Stimulated activated CD4-positive, alpha-beta T cell treated with anti-CD3 and anti-CD28 coated beads, Interleukin-1b, Interleukin-23, amount 100 ng/mL, for 1 hour (primary cell): Measurements from ENCODE around the gene MASP2.
"Not testable (repeated sequence)": the region's sequence is repeated elsewhere in the genome, so short reads cannot be mapped to it uniquely, and the experiment has no call there.

ENCODE experiments used
- DNase-seq, 2 donors: peaks; one replicate each; pipeline ENCODE4 v3.0.0-alpha.2; 2020; ENCODE audit warnings: low read depth in 2 of 2

Gene MASP2

DNA sequence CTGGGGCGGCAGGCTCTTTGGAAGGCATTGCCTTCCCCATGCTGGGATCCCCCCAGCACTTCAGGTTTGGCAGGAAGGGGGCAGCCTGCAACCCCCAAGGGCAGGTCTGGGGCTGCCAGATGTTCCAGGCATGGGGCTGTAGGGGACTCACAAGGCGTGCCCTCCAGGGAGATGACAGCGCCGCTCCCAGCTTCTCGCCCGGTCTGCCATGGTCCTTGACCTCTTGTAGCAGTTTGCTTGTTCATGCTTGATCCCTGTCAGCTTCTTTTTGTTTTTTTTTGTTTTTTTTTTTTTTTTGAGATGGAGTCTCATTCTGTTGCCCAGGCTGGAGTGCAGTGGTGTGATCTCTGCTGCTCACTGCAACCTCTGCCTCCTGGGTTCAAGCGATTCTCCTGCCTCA lies 56.2 kb downstream of the MASP2 start:
- DNase-seq, result no peak

DNA sequence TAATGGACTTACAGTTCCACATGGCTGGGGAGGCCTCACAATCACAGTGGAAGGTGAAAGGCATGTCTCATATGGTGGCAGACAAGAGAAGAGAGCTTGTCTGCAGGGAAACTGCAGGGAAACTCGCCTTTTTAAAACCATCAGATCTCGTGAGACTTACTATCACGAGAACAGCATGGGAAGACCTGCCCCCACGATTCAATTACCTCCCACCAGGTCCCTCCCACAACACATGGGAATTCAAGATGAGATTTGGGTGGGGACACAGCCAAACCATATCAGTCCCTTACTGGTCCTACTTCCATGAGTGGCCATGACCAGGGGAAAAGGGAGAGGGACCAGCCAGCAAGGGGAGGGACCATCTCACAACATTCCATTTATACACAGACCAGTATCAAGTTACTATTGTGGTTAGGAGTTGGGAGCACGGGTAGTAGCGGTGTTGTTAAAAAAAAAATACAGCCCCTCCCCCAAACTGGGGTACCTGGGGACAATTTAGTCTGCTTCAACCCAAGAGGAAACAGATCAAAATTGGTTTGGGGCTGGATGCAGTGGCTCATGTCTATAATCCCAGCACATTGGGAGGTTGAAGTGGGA lies 57.0 kb downstream of the MASP2 start:
- not testable (repeated sequence) for DNase-seq

DNA sequence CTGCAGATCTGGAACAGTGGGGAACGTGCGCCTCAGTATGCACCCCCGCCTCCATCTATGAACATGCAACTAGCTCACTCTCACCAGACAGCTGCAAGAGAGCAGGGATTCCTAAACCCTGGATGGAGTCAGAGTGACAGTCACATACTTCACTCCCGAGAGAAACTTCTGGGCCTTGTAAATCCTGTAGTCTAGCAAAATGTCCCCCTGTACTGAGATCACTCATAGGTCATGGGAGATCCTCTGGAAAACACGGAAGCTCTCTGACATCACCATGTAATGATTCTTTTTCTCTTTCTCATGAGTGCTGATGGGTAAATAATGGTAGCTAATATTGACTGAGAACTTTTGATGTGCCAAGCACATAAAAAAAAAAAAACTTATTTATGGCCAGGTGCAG lies 57.9 kb downstream of the MASP2 start:
- DNase-seq, result no peak

DNA sequence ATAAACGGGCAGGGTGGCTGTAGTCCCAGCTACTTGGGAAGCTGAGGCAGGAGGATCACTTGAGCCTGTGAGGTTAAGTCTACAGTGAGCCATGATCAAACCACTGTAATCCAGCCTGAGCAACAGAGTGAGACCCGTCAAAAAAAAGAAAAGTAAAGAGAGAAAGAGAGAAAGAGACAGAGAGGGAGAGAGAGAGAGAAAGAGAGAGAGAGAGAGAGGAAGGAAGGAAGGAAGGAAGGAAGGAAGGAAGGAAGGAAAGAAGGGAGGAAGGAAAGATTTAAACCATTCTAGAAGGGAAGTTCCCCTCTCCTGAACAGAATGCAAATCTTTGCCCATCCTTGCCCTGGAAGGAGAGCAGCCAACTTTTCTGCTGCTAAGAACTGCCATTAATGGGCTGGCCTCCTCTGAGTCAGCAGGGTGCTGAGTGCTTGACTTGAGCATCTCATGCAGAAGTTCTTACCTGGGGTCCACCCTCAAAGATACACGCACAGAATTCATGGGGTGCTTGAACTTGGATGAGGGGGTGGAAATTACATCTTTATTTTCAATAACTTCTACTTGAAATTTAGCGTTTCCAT lies 59.1 kb downstream of the MASP2 start:
- no peak for DNase-seq

DNA sequence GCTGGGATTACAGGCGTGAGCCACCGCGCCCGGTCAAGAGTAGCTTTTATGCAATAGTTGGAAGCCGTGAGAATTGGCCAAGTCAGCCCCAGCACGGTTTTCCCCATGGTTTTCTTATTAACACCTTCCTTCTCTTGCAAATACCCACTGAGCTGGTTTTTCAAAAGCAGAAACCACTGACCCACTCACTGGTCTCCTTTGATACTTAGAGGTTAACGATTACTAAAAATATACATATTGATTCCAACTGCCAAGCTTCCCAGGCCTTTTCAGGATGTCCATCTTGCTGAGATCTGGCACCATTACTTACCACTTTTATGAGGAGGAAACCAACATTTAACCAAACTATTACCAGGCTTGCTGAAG lies 60.5 kb downstream of the MASP2 start:
- no peak for DNase-seq

DNA sequence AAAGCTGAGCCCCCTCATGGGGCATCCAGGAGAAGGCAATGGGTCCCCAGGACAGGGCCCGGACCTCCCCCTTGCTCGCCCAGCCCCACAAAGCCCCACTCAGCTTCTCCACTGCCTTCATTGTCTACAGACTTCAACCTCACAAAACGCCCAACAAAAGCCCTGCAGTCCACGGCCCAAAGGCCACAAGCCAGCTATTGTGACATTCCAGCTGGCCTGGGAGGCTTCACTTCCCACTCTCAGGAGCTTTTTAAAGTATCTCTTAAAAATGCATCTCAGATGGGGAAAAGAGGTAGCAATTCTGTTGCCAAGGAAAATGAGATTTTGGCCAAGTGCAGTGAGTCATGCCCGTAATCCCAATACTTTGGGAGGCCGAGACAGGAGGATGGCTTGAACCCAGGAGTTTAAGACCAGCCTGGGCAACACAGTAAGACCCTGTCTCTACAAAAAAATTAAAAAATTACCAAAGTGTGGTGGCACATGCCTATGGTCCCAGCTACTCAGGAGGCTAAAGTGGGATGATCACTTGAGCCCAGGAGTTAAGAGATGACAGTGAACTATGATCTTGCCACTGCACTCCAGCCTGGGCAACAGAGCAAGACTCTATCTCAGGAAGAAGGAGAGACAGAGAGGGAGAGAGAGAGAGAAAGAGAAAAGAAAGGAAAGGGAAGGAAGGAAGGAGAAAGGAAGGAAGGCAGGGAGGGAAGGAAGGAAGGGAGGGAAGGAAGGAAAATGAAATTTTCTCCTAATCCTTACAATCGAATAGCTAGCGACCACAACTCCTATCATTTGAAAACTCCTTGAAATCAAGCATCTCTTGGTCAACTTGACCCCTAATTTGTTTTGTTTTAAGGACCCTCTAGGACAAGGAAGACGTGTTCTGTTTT lies 66.0 kb downstream of the MASP2 start:
- no peak for DNase-seq

DNA sequence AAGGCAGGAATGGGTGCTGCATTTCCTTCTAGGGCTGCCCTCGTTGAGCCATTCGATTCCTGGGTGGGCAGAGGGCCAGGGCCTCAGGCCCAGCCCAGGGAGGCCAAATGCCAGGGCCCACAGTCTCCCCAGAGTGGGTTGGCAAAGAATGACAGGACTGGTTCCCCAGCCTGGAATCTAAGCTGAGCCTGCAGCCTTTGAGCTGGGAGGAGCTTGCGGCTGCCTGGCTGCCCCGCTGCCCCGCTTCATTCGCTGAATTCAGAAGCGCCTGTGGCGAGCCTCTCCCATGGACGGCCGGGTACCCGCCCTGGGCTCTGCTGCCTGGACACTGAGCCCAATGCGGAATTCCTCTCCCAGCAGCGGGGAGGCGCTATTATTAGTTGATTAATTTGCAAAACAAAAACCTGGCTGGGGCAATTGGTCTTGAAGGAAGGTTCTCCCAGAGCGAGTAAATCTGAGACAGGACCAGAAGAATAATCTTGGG lies 66.9 kb downstream of the MASP2 start:
- DNase-seq, result no peak

DNA sequence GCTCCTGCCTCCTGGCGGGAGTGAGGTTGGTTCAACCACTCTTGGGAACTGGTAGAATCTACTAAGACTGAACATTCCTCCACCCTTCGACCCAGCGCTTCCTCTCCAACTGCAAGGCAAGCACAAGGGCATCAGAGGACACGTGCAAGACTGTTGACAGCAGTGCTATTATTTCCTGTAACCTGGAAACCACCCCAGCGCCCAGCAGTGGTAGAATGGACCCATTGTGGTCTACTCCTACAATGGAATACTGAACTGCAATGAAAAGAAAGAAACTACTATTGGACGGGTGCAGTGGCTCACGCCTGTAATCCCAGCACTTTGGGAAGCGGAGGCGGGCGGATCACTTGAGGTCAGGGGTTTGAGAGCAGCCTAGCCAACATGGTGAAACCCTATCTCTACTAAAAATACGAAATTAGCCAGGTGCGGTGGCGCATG lies 67.5 kb downstream of the MASP2 start:
- DNase-seq, result no peak

DNA sequence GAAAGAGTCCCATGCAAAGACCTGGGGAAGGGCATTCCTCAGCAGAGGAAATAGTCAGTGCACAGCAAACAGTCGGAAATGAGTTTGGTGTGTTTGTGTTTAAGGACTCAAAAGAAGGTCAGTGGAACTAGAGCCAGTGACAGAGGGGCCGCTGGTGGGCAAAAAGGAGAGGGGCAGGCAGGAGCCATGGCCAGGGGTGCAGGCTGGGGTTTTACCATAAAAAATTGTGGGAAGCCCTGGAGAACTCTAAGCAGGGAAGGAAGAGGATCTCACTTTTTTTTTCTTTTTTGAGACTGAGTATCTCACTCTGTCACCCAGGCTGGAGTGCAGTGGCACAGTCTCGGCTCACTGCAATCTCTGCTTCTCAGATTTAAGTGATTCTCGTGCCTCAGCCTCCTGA lies 68.3 kb downstream of the MASP2 start:
- no peak for DNase-seq
